SW 1271 (cell line): ENCODE measurements around the gene WDR73.

Experiments used
- DNase-seq, 2 experiments: peaks; one replicate each; lab custom pipeline; 2025; lab: John Stamatoyannopoulos, UW

The WDR73 gene

GRCh38 chr15:84609818-84610525 lies 44.1 kb downstream of the WDR73 start:
- DNase-seq = no peak

- DNase-seq = no peak
These were observed 45.3 kb downstream of the WDR73 start for GRCh38 chr15:84608707-84609284.

- no peak for DNase-seq
These were observed 47.4 kb downstream of the WDR73 start for GRCh38 chr15:84606653-84607120.

- DNase-seq = no peak
These were observed 48.6 kb downstream of the WDR73 start for GRCh38 chr15:84605554-84605882.

- no peak for DNase-seq
These were observed 49.1 kb downstream of the WDR73 start for GRCh38 chr15:84604826-84605553.

GRCh38 chr15:84603630-84604379 lies 50.3 kb downstream of the WDR73 start:
- no peak for DNase-seq

GRCh38 chr15:84601555-84601838 lies 52.6 kb downstream of the WDR73 start:
- DNase-seq = no peak

GRCh38 chr15:84600687-84601554 lies 53.2 kb downstream of the WDR73 start, which contains the start of gene ZSCAN2:
Gene ZSCAN2, plus strand, starts transcription at chr15:84601009. Its CDS starts 2,919 bp downstream, at chr15:84603928.
- peak; percentile 87 to 97 for DNase-seq

GRCh38 chr15:84600331-84600686 lies 53.8 kb downstream of the WDR73 start:
- peak; percentile 62 to 94 for DNase-seq

GRCh38 chr15:84599906-84600305 lies 54.2 kb downstream of the WDR73 start:
- no peak for DNase-seq

- peak in 1 of 2 experiments; percentile 67 for DNase-seq
These were observed 55.1 kb downstream of the WDR73 start for GRCh38 chr15:84598993-84599392.

- no peak for DNase-seq
These were observed 55.8 kb downstream of the WDR73 start for GRCh38 chr15:84598250-84598649.

GRCh38 chr15:84597296-84597695 lies 56.8 kb downstream of the WDR73 start:
- no peak for DNase-seq

GRCh38 chr15:84595660-84596059 lies 58.4 kb downstream of the WDR73 start:
- no peak for DNase-seq

- DNase-seq = no peak
These were observed 59.3 kb downstream of the WDR73 start for GRCh38 chr15:84594617-84595290.

- DNase-seq = no peak
These were observed 62.3 kb downstream of the WDR73 start for GRCh38 chr15:84591815-84592214.

- no peak for DNase-seq
These were observed 63.7 kb downstream of the WDR73 start for GRCh38 chr15:84590406-84590805.
